ENCODE measurements around the gene SGCD. TPM values are rescaled to one million over a fixed set of nuclear protein-coding genes. Genes with fewer than 3 reads are reported as not detected.

SGCD gene
- total RNA-seq, 1 experiment from 2014 or later = not detected

GRCh38 chr5:156405988-156406387 lies 79.0 kb downstream of the SGCD start:
- intact Hi-C loops (cut with micrococcal nuclease; ENCODE audit: unreplicated experiment) (no loop called here), in situ Hi-C loops (cut with HindIII; ENCODE audit: low pct_unique_long_range_greater_than_20kb, low sequenced_read_pairs) (no loop called here)
- Histone ChIP-seq H3K4me1 (ENCODE audit: control insufficient read depth, insufficient read depth, low read length) (no peaks in the 10 kb centered on the region), H3K4me3 (ENCODE audit: low read depth in 2 of 2, low read length in 2 of 2) (no peak overlapping the region), H3K27me3 (ENCODE audit: control insufficient read depth, insufficient read depth, low read length) (no peaks in the 10 kb centered on the region), H3K27ac (ENCODE audit: low read length) (no peak overlapping the region), H3K36me3 (ENCODE audit: control insufficient read depth, insufficient read depth, low read length) (no peaks in the 10 kb centered on the region), H3K9me3 (ENCODE audit: control insufficient read depth, insufficient read depth, low read depth, low read length) (no peaks in the 10 kb centered on the region)
- ChIA-PET CTCF (no interaction called here), POLR2A (no interaction called here)
- TF ChIP-seq SIN3A (IDR thresholded peaks at IDR 0.05; ENCODE audit: borderline replicate concordance, insufficient read depth, low read depth, low read length) = no peak
- no peak for TF ChIP-seq CTCF (IDR thresholded peaks at IDR 0.05)
- no peak for TF ChIP-seq TCF7L2 (IDR thresholded peaks at IDR 0.05; ENCODE audit: low read depth, low read length)
- TF ChIP-seq POLR2AphosphoS5 (IDR thresholded peaks at IDR 0.05; ENCODE audit: low read depth, low read length) = no peak
- TF ChIP-seq REST (IDR thresholded peaks at IDR 0.05; ENCODE audit: insufficient read depth in 1 of 2, low read depth in 2 of 2, low read length in 1 of 2) = no peak
- DNase-seq (ENCODE audit: low read depth, low spot score) (no peak), ATAC-seq (no peak)
- no TSS peak for BruUV-seq (replicated peaks)

GRCh38 chr5:156407251-156407650 lies 80.3 kb downstream of the SGCD start:
- in situ Hi-C loops (cut with HindIII; ENCODE audit: low pct_unique_long_range_greater_than_20kb, low sequenced_read_pairs) (no loop called here), intact Hi-C loops (cut with micrococcal nuclease; ENCODE audit: unreplicated experiment) (no loop called here)
- ChIA-PET CTCF (no interaction called here), POLR2A (no interaction called here)
- no TSS peak for BruUV-seq (replicated peaks)
- no peak overlapping the region for H3K27ac ChIP-seq (ENCODE audit: low read length)
- DNase-seq (ENCODE audit: low read depth, low spot score) = no peak
- no peak overlapping the region for H3K4me3 ChIP-seq (ENCODE audit: low read depth in 2 of 2, low read length in 2 of 2)
- H3K27me3 ChIP-seq (ENCODE audit: control insufficient read depth, insufficient read depth, low read length) = no peaks in the 10 kb centered on the region
- TF ChIP-seq SIN3A (IDR thresholded peaks at IDR 0.05; ENCODE audit: borderline replicate concordance, insufficient read depth, low read depth, low read length) (no peak), TCF7L2 (IDR thresholded peaks at IDR 0.05; ENCODE audit: low read depth, low read length) (no peak), CTCF (IDR thresholded peaks at IDR 0.05) (no peak), POLR2AphosphoS5 (IDR thresholded peaks at IDR 0.05; ENCODE audit: low read depth, low read length) (no peak), REST (IDR thresholded peaks at IDR 0.05; ENCODE audit: insufficient read depth in 1 of 2, low read depth in 2 of 2, low read length in 1 of 2) (no peak)
- ATAC-seq = no peak
- no peaks in the 10 kb centered on the region for H3K36me3 ChIP-seq (ENCODE audit: control insufficient read depth, insufficient read depth, low read length)
- H3K4me1 ChIP-seq (ENCODE audit: control insufficient read depth, insufficient read depth, low read length) = no peaks in the 10 kb centered on the region
- H3K9me3 ChIP-seq (ENCODE audit: control insufficient read depth, insufficient read depth, low read depth, low read length) = no peaks in the 10 kb centered on the region

Data from Panc1 (cell line).